H1 (cell line): ENCODE measurements around the gene BUD13. TPM values are rescaled to one million over a fixed set of nuclear protein-coding genes. Genes with fewer than 3 reads are reported as not detected.

Experiments
- ASH2L ChIP-seq: fragments of 200-600, 300-600 bp; sonication (generic); IDR thresholded peaks from one replicate; pipeline ENCODE4 v1.7.1; 2017; ENCODE audit warnings: low read length
- CBX8 ChIP-seq: fragments of 300-800, 300-1000 bp; sonication (generic); IDR thresholded peaks from 2 replicates; pipeline ENCODE4 v1.7.1; 2016; ENCODE audit warnings: low read depth, low read length, borderline replicate concordance
- EGR1 ChIP-seq: IDR thresholded peaks from 2 replicates; pipeline ENCODE4 v1.6.1; 2011; ENCODE audit warnings: low read depth, low read length, borderline replicate concordance
- EZH2 ChIP-seq: fragments of 200-600 bp; sonication (generic); IDR thresholded peaks from 2 replicates; pipeline ENCODE4 v1.7.1; 2012; ENCODE audit warnings: low read depth, mild to moderate bottlenecking, moderate library complexity, low read length, inconsistent platforms; ENCODE audit not compliant: severe bottlenecking
- POLR2AphosphoS5 ChIP-seq: IDR thresholded peaks from 2 replicates; pipeline ENCODE4 v1.6.1; 2011; ENCODE audit warnings: low read depth, low read length
- RFX5 ChIP-seq: IDR thresholded peaks from 2 replicates; pipeline ENCODE4 v1.6.1; 2011; ENCODE audit warnings: low read depth, low read length, improper control_type of control experiment, borderline replicate concordance
- SIRT6 ChIP-seq: IDR thresholded peaks from one replicate; pipeline ENCODE4 v1.7.1; 2012; ENCODE audit warnings: low read length, inconsistent platforms
- polyA plus RNA-seq, 7 experiments: library from polyadenylated mRNA; depleted of rRNA in 3 of 7; stranded (reverse) in 5 of 7; unstranded in 2 of 7; fragments of >200 nt in 5 of 7; fragments of 200-250 nt in 2 of 7; gene quantifications; 1 replicate in 5 of 7; 2 replicates in 1 of 7; 4 replicates in 1 of 7; pipeline versions ENCODE4 v1.2.1 to v1.2.3, GENCODE V29; 2011 to 2013; ENCODE audit warnings: missing spikeins in 2 of 7, mixed read lengths in 2 of 7
- total RNA-seq: library from RNA; stranded (reverse); fragmentation: NEBNext Ultra II Directional; extraction: Animal tissue kit (Norgen Biotek cat#: 25700); gene quantifications from 2 replicates; pipeline ENCODE4 v1.2.1, GENCODE V29; 2021
- TF ChIP-seq, protein P1 (sequence below): fragments of 300-600 bp; sonication (generic); IDR thresholded peaks from 2 replicates; pipeline ENCODE4 v1.7.1; 2012; ENCODE audit warnings: low read length, moderate library complexity, mild to moderate bottlenecking, inconsistent platforms; ENCODE audit not compliant: insufficient replicate concordance

The BUD13 gene
- total and polyA plus RNA-seq, 2 of the 8 experiments (the other 6 are each of a cell fraction or from before 2014, with no cell fraction given): 24.8 to 27.2 TPM

DNA sequence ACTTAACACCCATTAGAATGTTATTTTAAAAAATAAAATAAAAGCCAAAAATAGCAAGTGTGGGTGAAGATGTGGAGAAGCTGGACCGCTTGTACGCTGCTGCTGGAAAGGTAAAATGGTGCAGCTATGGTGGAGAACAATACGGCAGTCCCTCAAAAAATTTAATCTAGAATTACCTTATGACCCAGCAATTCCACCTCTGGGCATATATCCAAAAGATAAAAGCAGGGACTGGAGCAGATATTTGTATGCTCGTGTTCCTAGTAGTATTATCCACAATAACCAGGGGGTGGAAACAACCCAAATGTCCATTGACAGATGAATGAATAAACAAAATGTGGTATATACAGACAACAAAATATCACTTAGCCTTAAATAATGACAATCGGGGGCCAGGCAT, 25.0 kb upstream of the BUD13 start (continued):
- TF ChIP-seq, protein P1, sequence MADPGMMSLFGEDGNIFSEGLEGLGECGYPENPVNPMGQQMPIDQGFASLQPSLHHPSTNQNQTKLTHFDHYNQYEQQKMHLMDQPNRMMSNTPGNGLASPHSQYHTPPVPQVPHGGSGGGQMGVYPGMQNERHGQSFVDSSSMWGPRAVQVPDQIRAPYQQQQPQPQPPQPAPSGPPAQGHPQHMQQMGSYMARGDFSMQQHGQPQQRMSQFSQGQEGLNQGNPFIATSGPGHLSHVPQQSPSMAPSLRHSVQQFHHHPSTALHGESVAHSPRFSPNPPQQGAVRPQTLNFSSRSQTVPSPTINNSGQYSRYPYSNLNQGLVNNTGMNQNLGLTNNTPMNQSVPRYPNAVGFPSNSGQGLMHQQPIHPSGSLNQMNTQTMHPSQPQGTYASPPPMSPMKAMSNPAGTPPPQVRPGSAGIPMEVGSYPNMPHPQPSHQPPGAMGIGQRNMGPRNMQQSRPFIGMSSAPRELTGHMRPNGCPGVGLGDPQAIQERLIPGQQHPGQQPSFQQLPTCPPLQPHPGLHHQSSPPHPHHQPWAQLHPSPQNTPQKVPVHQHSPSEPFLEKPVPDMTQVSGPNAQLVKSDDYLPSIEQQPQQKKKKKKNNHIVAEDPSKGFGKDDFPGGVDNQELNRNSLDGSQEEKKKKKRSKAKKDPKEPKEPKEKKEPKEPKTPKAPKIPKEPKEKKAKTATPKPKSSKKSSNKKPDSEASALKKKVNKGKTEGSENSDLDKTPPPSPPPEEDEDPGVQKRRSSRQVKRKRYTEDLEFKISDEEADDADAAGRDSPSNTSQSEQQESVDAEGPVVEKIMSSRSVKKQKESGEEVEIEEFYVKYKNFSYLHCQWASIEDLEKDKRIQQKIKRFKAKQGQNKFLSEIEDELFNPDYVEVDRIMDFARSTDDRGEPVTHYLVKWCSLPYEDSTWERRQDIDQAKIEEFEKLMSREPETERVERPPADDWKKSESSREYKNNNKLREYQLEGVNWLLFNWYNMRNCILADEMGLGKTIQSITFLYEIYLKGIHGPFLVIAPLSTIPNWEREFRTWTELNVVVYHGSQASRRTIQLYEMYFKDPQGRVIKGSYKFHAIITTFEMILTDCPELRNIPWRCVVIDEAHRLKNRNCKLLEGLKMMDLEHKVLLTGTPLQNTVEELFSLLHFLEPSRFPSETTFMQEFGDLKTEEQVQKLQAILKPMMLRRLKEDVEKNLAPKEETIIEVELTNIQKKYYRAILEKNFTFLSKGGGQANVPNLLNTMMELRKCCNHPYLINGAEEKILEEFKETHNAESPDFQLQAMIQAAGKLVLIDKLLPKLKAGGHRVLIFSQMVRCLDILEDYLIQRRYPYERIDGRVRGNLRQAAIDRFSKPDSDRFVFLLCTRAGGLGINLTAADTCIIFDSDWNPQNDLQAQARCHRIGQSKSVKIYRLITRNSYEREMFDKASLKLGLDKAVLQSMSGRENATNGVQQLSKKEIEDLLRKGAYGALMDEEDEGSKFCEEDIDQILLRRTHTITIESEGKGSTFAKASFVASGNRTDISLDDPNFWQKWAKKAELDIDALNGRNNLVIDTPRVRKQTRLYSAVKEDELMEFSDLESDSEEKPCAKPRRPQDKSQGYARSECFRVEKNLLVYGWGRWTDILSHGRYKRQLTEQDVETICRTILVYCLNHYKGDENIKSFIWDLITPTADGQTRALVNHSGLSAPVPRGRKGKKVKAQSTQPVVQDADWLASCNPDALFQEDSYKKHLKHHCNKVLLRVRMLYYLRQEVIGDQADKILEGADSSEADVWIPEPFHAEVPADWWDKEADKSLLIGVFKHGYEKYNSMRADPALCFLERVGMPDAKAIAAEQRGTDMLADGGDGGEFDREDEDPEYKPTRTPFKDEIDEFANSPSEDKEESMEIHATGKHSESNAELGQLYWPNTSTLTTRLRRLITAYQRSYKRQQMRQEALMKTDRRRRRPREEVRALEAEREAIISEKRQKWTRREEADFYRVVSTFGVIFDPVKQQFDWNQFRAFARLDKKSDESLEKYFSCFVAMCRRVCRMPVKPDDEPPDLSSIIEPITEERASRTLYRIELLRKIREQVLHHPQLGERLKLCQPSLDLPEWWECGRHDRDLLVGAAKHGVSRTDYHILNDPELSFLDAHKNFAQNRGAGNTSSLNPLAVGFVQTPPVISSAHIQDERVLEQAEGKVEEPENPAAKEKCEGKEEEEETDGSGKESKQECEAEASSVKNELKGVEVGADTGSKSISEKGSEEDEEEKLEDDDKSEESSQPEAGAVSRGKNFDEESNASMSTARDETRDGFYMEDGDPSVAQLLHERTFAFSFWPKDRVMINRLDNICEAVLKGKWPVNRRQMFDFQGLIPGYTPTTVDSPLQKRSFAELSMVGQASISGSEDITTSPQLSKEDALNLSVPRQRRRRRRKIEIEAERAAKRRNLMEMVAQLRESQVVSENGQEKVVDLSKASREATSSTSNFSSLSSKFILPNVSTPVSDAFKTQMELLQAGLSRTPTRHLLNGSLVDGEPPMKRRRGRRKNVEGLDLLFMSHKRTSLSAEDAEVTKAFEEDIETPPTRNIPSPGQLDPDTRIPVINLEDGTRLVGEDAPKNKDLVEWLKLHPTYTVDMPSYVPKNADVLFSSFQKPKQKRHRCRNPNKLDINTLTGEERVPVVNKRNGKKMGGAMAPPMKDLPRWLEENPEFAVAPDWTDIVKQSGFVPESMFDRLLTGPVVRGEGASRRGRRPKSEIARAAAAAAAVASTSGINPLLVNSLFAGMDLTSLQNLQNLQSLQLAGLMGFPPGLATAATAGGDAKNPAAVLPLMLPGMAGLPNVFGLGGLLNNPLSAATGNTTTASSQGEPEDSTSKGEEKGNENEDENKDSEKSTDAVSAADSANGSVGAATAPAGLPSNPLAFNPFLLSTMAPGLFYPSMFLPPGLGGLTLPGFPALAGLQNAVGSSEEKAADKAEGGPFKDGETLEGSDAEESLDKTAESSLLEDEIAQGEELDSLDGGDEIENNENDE: no peak
- TF ChIP-seq EZH2 (no peak), POLR2AphosphoS5 (no peak), ASH2L (no peak), CBX8 (no peak), SIRT6 (no peak), EGR1 (no peak), RFX5 (no peak)
